Colonic mucosa (tissue), 4 donors: ENCODE measurements around the gene PARN. TPM values are rescaled to one million over a fixed set of nuclear protein-coding genes. Genes with fewer than 3 reads are reported as not detected.

Source experiments
- DNase-seq: peaks from one replicate; pipeline ENCODE4 v3.0.0-alpha.2; 2020
- H3K27ac ChIP-seq: fragments of 200-600 bp; one replicate; pipeline ENCODE4 v1.8.0; 2021
- H3K27me3 ChIP-seq: fragments of 200-600 bp; one replicate; pipeline ENCODE4 v1.8.0; 2021
- H3K36me3 ChIP-seq: fragments of 200-600 bp; one replicate; pipeline ENCODE4 v1.8.0; 2021
- H3K4me1 ChIP-seq: fragments of 200-600 bp; one replicate; pipeline ENCODE4 v1.8.0; 2021; ENCODE audit warnings: mild to moderate bottlenecking
- H3K4me3 ChIP-seq: fragments of 200-600 bp; one replicate; pipeline ENCODE4 v1.8.0; 2021
- H3K9ac ChIP-seq, 2 donors: one replicate each; pipeline ENCODE4 v1.7.0; 2013; ENCODE audit warnings: control low read depth in 2 of 2, low read depth in 2 of 2, low read length in 2 of 2
- H3K9me3 ChIP-seq: fragments of 200-600 bp; one replicate; pipeline ENCODE4 v1.8.0; 2021
- CTCF ChIP-seq: fragments of 200-600 bp; IDR thresholded peaks from one replicate; pipeline ENCODE4 v1.8.0; 2022; ENCODE audit warnings: antibody characterized with exemption, mild to moderate bottlenecking
- intact Hi-C: fragments of 100-400 bp; cut with DNase I; formaldehyde crosslinking; loops from one replicate; pipeline ENCODE4 v1.14.1; 2022
- total RNA-seq, 2 donors: library from RNA; stranded (reverse); fragmentation: NEBNext Ultra II Directional in 1 of 2; extraction: Animal tissue kit (Norgen Biotek cat#: 25700) in 1 of 2; gene quantifications; one replicate each; pipeline ENCODE4 v1.2.1, GENCODE V29; 2021
- donor health status: healthy.
- donor health status: DM: no; HTN: no; CAD: no.
- donor health status: DM: no; HTN: no; CAD: no.

Gene PARN
- total RNA-seq, 2 donors from 2014 or later = 24.2 to 25.6 TPM

- no peak for DNase-seq
- no peaks in the 10 kb centered on the region for H3K4me1 ChIP-seq
- TF ChIP-seq CTCF = no peak
- no peak overlapping the region for H3K4me3 ChIP-seq
- H3K27ac ChIP-seq = no peak overlapping the region
- no peaks in the 10 kb centered on the region for H3K9me3 ChIP-seq
- no peak overlapping the region for H3K9ac ChIP-seq
- no peaks in the 10 kb centered on the region for H3K27me3 ChIP-seq
- intact Hi-C loops = no loop called here
- no peaks in the 10 kb centered on the region for H3K36me3 ChIP-seq
These were observed 135.6 kb downstream of the PARN start for GRCh38 chr16:14494396-14494966.

- H3K27me3 ChIP-seq = no peaks in the 10 kb centered on the region
- H3K4me3 ChIP-seq = no peak overlapping the region
- no peak for DNase-seq
- H3K9me3 ChIP-seq = no peaks in the 10 kb centered on the region
- no peaks in the 10 kb centered on the region for H3K36me3 ChIP-seq
- H3K4me1 ChIP-seq = no peaks in the 10 kb centered on the region
- TF ChIP-seq CTCF = no peak
- intact Hi-C loops = no loop called here
- no peak overlapping the region for H3K9ac ChIP-seq
- no peak overlapping the region for H3K27ac ChIP-seq
These were observed 136.3 kb downstream of the PARN start for GRCh38 chr16:14493791-14494190.

- Histone ChIP-seq H3K36me3 (no peaks in the 10 kb centered on the region), H3K9ac (no peak overlapping the region), H3K9me3 (no peaks in the 10 kb centered on the region), H3K27me3 (no peaks in the 10 kb centered on the region), H3K4me1 (no peaks in the 10 kb centered on the region), H3K4me3 (no peak overlapping the region), H3K27ac (no peak overlapping the region)
- TF ChIP-seq CTCF = no peak
- intact Hi-C loops = no loop called here
- DNase-seq = no peak
These were observed 137.4 kb downstream of the PARN start for GRCh38 chr16:14492614-14493013.

GRCh38 chr16:14491861-14492529 is 138.1 kb downstream of the PARN start:
- Histone ChIP-seq H3K9me3 (no peaks in the 10 kb centered on the region), H3K9ac (no peak overlapping the region), H3K4me3 (no peak overlapping the region), H3K4me1 (no peaks in the 10 kb centered on the region), H3K27me3 (no peaks in the 10 kb centered on the region), H3K27ac (no peak overlapping the region), H3K36me3 (no peaks in the 10 kb centered on the region)
- TF ChIP-seq CTCF = no peak
- intact Hi-C loops = no loop called here
- no peak for DNase-seq

- Histone ChIP-seq H3K4me3 (no peak overlapping the region), H3K27ac (no peak overlapping the region), H3K9ac (no peak overlapping the region), H3K36me3 (no peaks in the 10 kb centered on the region), H3K27me3 (no peaks in the 10 kb centered on the region), H3K9me3 (no peaks in the 10 kb centered on the region), H3K4me1 (no peaks in the 10 kb centered on the region)
- no peak for DNase-seq
- intact Hi-C loops = no loop called here
- no peak for TF ChIP-seq CTCF
These were observed 139.8 kb downstream of the PARN start for GRCh38 chr16:14490235-14490634.
